HepG2 (cell line): ENCODE measurements around the gene SLC8A2. TPM values are rescaled to one million over a fixed set of nuclear protein-coding genes. Genes with fewer than 3 reads are reported as not detected.
A peak's percentile ranks its signal among the peaks of the same experiment; 100 is the strongest.

Experiments used
- CENPT ChIP-seq: sonication (generic); formaldehyde crosslinking; IDR thresholded peaks from 2 replicates; pipeline ENCODE4 v1.8.0; 2022; ENCODE audit warnings: low read depth, mild to moderate bottlenecking, moderate library complexity, missing genetic modification reagents
- CHD4 ChIP-seq: fragments of 200-600 bp; sonication (generic); IDR thresholded peaks from 2 replicates; pipeline ENCODE4 v1.7.0; 2017; ENCODE audit warnings: mild to moderate bottlenecking, low read length, borderline replicate concordance
- DR1 ChIP-seq: sonication (generic); formaldehyde crosslinking; IDR thresholded peaks from 2 replicates; pipeline ENCODE4 v1.8.0; 2021; ENCODE audit warnings: mild to moderate bottlenecking, missing genetic modification reagents, inconsistent platforms
- HOXA7 ChIP-seq: sonication (generic); formaldehyde crosslinking; IDR thresholded peaks from 2 replicates; pipeline ENCODE4 v1.8.1; 2022; ENCODE audit warnings: mild to moderate bottlenecking, missing genetic modification reagents, moderate library complexity
- LCORL ChIP-seq, 2 experiments: fragments of 450-650 bp in 1 of 2; sonication (generic) in 1 of 2; formaldehyde crosslinking in 1 of 2; IDR thresholded peaks; 2 replicates each; pipeline versions ENCODE4 v1.5.0 to v1.6.1; 2017 to 2020; ENCODE audit warnings: antibody characterized with exemption in 1 of 2, missing genetic modification reagents in 1 of 2
- MLLT10 ChIP-seq: sonication (generic); formaldehyde crosslinking; IDR thresholded peaks from 2 replicates; pipeline ENCODE4 v1.4.0; 2020; ENCODE audit warnings: missing genetic modification reagents
- SP1 ChIP-seq, 2 experiments: fragments of 450-650 bp in 1 of 2; sonication (generic) in 1 of 2; formaldehyde crosslinking in 1 of 2; IDR thresholded peaks; 2 replicates each; pipeline versions ENCODE4 v1.4.0 to v1.6.1; 2016 to 2020; ENCODE audit warnings: missing genetic modification reagents in 1 of 2
- SRSF4 ChIP-seq: fragments of 200-400 bp; formaldehyde crosslinking; IDR thresholded peaks from one replicate; pipeline ENCODE4 v1.6.1; 2018; ENCODE audit warnings: mild to moderate bottlenecking, low read depth, low read length, moderate library complexity; ENCODE audit not compliant: poor library complexity, severe bottlenecking
- TCF12 ChIP-seq, 2 experiments: fragments of 450-650 bp in 1 of 2; sonication (generic) in 1 of 2; formaldehyde crosslinking in 1 of 2; IDR thresholded peaks; 2 replicates each; pipeline versions ENCODE4 v1.6.1 to v1.8.0; 2017 to 2022; ENCODE audit warnings: antibody characterized with exemption in 1 of 2, mild to moderate bottlenecking in 1 of 2, missing genetic modification reagents in 1 of 2, moderate library complexity in 1 of 2
- TOE1 ChIP-seq: sonication (generic); formaldehyde crosslinking; IDR thresholded peaks from 2 replicates; pipeline ENCODE4 v1.4.0; 2020; ENCODE audit warnings: mild to moderate bottlenecking, missing genetic modification reagents
- ZFP36L1 ChIP-seq: sonication (generic); formaldehyde crosslinking; IDR thresholded peaks from 2 replicates; pipeline ENCODE4 v1.8.0; 2022; ENCODE audit warnings: mild to moderate bottlenecking, missing genetic modification reagents, moderate library complexity
- ZNF160 ChIP-seq: sonication (generic); formaldehyde crosslinking; IDR thresholded peaks from 2 replicates; pipeline ENCODE4 v1.8.0; 2022; ENCODE audit warnings: mild to moderate bottlenecking, inconsistent platforms, missing genetic modification reagents
- ZNF253 ChIP-seq: sonication (generic); formaldehyde crosslinking; IDR thresholded peaks from 2 replicates; pipeline ENCODE4 v1.8.0; 2022; ENCODE audit warnings: mild to moderate bottlenecking, missing genetic modification reagents, borderline replicate concordance
- ZNF430 ChIP-seq: sonication (generic); formaldehyde crosslinking; IDR thresholded peaks from 2 replicates; pipeline ENCODE4 v1.9.0; 2021; ENCODE audit warnings: mild to moderate bottlenecking, missing genetic modification reagents
- ZNF432 ChIP-seq: sonication (generic); formaldehyde crosslinking; IDR thresholded peaks from 2 replicates; pipeline ENCODE4 v1.5.0; 2020; ENCODE audit warnings: missing genetic modification reagents, mild to moderate bottlenecking, borderline replicate concordance
- ZNF569 ChIP-seq: sonication (generic); formaldehyde crosslinking; IDR thresholded peaks from 2 replicates; pipeline ENCODE4 v1.5.0; 2020; ENCODE audit warnings: mild to moderate bottlenecking, missing genetic modification reagents, moderate library complexity, borderline replicate concordance
- ZNF773 ChIP-seq: sonication (generic); formaldehyde crosslinking; IDR thresholded peaks from 2 replicates; pipeline ENCODE4 v1.4.0; 2020; ENCODE audit warnings: missing genetic modification reagents, borderline replicate concordance
- ZSCAN30 ChIP-seq: sonication (generic); formaldehyde crosslinking; IDR thresholded peaks from 2 replicates; pipeline ENCODE4 v1.5.0; 2020; ENCODE audit warnings: mild to moderate bottlenecking, missing genetic modification reagents
- polyA plus RNA-seq, 8 experiments: library from polyadenylated mRNA; depleted of rRNA in 3 of 8; stranded (reverse) in 7 of 8; unstranded in 1 of 8; fragments of >200 nt; fragmentation: Illumina TruSeq in 4 of 8; extraction: Trizol in 4 of 8; gene quantifications; 2 replicates each; pipeline versions ENCODE4 v1.2.1 to v1.2.3, GENCODE V29; 2011 to 2016; ENCODE audit warnings: low read depth in 4 of 8, missing spikeins in 1 of 8, mixed read lengths in 1 of 8; ENCODE audit not compliant: insufficient read depth in 1 of 8
- total RNA-seq, 5 experiments: library from RNA; depleted of rRNA; stranded (reverse); fragments of >200 nt; fragmentation: Illumina TruSeq; extraction: Trizol; gene quantifications; 2 replicates each; pipeline ENCODE4 v1.2.3, GENCODE V29; 2016; ENCODE audit warnings: low read depth in 1 of 5
- TF ChIP-seq, protein P1 (sequence below): IDR thresholded peaks from 2 replicates; pipeline ENCODE4 v1.6.1; 2016
- TF ChIP-seq, protein P2 (sequence below): sonication (generic); formaldehyde crosslinking; IDR thresholded peaks from 2 replicates; pipeline ENCODE4 v1.4.0; 2020; ENCODE audit warnings: mild to moderate bottlenecking, missing genetic modification reagents
- TF ChIP-seq, protein P3 (sequence below): sonication (generic); formaldehyde crosslinking; IDR thresholded peaks from 2 replicates; pipeline ENCODE4 v1.4.0; 2020; ENCODE audit warnings: missing genetic modification reagents
- TF ChIP-seq, protein P4 (sequence below): sonication (generic); formaldehyde crosslinking; IDR thresholded peaks from 2 replicates; pipeline ENCODE4 v1.8.0; 2022; ENCODE audit warnings: mild to moderate bottlenecking, missing genetic modification reagents, moderate library complexity
- TF ChIP-seq, protein P5 (sequence below): IDR thresholded peaks from 2 replicates; pipeline ENCODE4 v1.6.1; 2016; ENCODE audit warnings: mild to moderate bottlenecking, missing biosample characterization, missing genetic modification reagents
- TF ChIP-seq, protein P6 (sequence below): sonication (generic); formaldehyde crosslinking; IDR thresholded peaks from 2 replicates; pipeline ENCODE4 v1.8.0; 2022; ENCODE audit warnings: missing genetic modification reagents, mild to moderate bottlenecking, borderline replicate concordance

The SLC8A2 gene
- total and polyA plus RNA-seq, 2 of the 13 experiments (the other 11 are each of a cell fraction or from before 2014, with no cell fraction given): 0.02 TPM; not detected in 1

DNA sequence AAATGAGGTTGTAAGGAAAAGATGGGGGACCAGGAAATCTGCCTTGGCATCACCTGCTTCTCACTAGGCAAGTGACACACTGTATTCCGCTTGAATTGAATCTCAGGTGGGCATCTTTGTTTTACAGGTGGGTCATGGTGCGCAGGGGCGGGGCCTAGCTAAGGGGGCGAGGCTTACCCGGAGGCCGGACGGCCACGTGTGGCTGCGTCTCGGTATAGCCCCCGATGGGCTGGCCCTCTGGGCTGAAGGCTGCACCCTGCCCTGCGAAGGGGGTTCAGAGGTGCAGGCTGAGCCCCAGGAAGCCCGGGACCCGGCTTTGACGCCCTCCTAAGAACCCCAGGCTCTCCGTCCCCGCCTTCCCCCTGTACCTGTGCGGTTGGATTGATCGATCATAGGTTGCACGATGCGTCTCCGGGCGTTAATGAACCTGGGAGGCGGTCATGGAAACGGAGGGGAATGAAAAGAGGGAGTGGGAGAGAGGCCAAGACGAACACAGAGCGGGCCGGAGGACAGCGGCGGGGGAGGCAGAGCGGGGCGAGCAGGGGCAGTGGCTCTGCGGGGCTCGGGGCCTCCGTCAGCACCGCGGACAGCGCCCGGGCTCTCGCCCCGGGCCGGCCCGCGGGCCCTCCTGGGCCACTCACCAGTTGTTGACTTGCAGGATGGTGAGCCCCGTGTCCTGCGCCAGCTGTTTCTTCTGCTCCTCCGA lies 64.8 kb downstream of the SLC8A2 start (continued):
- TF ChIP-seq, protein P1, sequence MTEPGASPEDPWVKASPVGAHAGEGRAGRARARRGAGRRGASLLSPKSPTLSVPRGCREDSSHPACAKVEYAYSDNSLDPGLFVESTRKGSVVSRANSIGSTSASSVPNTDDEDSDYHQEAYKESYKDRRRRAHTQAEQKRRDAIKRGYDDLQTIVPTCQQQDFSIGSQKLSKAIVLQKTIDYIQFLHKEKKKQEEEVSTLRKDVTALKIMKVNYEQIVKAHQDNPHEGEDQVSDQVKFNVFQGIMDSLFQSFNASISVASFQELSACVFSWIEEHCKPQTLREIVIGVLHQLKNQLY (CRISPR knock-in tag): no peak
- TF ChIP-seq, protein P2, sequence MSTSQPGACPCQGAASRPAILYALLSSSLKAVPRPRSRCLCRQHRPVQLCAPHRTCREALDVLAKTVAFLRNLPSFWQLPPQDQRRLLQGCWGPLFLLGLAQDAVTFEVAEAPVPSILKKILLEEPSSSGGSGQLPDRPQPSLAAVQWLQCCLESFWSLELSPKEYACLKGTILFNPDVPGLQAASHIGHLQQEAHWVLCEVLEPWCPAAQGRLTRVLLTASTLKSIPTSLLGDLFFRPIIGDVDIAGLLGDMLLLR (CRISPR knock-in tag): no peak
- TF ChIP-seq SP1 (IDR thresholded peaks at IDR 0.05): no peak
- TF ChIP-seq SP1 (CRISPR knock-in tag; IDR thresholded peaks at IDR 0.05): no peak
- no peak for TF ChIP-seq CENPT (CRISPR knock-in tag)
- no peak for TF ChIP-seq CHD4
- TF ChIP-seq, protein P3, sequence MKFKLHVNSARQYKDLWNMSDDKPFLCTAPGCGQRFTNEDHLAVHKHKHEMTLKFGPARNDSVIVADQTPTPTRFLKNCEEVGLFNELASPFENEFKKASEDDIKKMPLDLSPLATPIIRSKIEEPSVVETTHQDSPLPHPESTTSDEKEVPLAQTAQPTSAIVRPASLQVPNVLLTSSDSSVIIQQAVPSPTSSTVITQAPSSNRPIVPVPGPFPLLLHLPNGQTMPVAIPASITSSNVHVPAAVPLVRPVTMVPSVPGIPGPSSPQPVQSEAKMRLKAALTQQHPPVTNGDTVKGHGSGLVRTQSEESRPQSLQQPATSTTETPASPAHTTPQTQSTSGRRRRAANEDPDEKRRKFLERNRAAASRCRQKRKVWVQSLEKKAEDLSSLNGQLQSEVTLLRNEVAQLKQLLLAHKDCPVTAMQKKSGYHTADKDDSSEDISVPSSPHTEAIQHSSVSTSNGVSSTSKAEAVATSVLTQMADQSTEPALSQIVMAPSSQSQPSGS: no peak
- TF ChIP-seq, protein P4, sequence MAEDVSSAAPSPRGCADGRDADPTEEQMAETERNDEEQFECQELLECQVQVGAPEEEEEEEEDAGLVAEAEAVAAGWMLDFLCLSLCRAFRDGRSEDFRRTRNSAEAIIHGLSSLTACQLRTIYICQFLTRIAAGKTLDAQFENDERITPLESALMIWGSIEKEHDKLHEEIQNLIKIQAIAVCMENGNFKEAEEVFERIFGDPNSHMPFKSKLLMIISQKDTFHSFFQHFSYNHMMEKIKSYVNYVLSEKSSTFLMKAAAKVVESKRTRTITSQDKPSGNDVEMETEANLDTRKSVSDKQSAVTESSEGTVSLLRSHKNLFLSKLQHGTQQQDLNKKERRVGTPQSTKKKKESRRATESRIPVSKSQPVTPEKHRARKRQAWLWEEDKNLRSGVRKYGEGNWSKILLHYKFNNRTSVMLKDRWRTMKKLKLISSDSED: no peak
- TF ChIP-seq, protein P5, sequence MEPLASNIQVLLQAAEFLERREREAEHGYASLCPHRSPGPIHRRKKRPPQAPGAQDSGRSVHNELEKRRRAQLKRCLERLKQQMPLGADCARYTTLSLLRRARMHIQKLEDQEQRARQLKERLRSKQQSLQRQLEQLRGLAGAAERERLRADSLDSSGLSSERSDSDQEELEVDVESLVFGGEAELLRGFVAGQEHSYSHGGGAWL (CRISPR knock-in tag): peak; percentile 88
- TF ChIP-seq ZSCAN30 (CRISPR knock-in tag): no peak
- TF ChIP-seq LCORL (IDR thresholded peaks at IDR 0.05): no peak
- no peak for TF ChIP-seq LCORL (CRISPR knock-in tag; IDR thresholded peaks at IDR 0.05)
- TF ChIP-seq ZNF432 (CRISPR knock-in tag): no peak
- no peak for TF ChIP-seq DR1
- no peak for TF ChIP-seq SRSF4
- TF ChIP-seq ZNF160 (CRISPR knock-in tag): 0 out of 2 replicates have a peak, but pooled peaks have one; percentile 44
- TF ChIP-seq ZNF253 (CRISPR knock-in tag): no peak
- TF ChIP-seq TCF12 (IDR thresholded peaks at IDR 0.05): no peak
- TF ChIP-seq TCF12 (CRISPR knock-in tag; IDR thresholded peaks at IDR 0.05): no peak
- no peak for TF ChIP-seq ZNF569 (CRISPR knock-in tag)
- TF ChIP-seq ZNF773 (CRISPR knock-in tag): 0 out of 2 replicates have a peak, but pooled peaks have one; percentile 37
- TF ChIP-seq HOXA7 (CRISPR knock-in tag): no peak
- peak; percentile 43; the same call in 1 of the 2 replicates for TF ChIP-seq ZNF430 (CRISPR knock-in tag)
- TF ChIP-seq TOE1 (CRISPR knock-in tag): no peak
- no peak for TF ChIP-seq MLLT10
- TF ChIP-seq ZFP36L1 (CRISPR knock-in tag): no peak
- TF ChIP-seq, protein P6, sequence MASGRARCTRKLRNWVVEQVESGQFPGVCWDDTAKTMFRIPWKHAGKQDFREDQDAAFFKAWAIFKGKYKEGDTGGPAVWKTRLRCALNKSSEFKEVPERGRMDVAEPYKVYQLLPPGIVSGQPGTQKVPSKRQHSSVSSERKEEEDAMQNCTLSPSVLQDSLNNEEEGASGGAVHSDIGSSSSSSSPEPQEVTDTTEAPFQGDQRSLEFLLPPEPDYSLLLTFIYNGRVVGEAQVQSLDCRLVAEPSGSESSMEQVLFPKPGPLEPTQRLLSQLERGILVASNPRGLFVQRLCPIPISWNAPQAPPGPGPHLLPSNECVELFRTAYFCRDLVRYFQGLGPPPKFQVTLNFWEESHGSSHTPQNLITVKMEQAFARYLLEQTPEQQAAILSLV (CRISPR knock-in tag): no peak
